ENCODE measurements around the gene DNAJA1.

Gene DNAJA1

GRCh38 chr9:33029231-33029786, 4.2 kb downstream of the DNAJA1 start:
- peak; percentile 77 for DNase-seq (ENCODE audit: low read depth)

DNA sequence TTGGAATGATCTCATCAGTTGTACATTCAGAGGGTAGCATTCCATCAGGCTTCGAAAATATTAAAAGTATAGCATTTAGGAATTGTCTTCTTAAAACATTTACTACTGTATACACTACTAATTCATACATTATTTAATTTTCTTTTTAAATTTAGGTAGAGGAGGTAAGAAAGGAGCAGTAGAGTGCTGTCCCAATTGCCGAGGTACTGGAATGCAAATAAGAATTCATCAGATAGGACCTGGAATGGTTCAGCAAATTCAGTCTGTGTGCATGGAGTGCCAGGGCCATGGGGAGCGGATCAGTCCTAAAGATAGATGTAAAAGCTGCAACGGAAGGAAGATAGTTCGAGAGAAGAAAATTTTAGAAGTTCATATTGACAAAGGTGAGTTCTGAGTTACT, 5.2 kb downstream of the DNAJA1 start:
- no peak for DNase-seq (ENCODE audit: low read depth)

- no peak for DNase-seq (ENCODE audit: low read depth)
These were observed 7.2 kb downstream of the DNAJA1 start for GRCh38 chr9:33032292-33032691.

GRCh38 chr9:33032865-33033264, 7.8 kb downstream of the DNAJA1 start:
- no peak for DNase-seq (ENCODE audit: low read depth)

DNA sequence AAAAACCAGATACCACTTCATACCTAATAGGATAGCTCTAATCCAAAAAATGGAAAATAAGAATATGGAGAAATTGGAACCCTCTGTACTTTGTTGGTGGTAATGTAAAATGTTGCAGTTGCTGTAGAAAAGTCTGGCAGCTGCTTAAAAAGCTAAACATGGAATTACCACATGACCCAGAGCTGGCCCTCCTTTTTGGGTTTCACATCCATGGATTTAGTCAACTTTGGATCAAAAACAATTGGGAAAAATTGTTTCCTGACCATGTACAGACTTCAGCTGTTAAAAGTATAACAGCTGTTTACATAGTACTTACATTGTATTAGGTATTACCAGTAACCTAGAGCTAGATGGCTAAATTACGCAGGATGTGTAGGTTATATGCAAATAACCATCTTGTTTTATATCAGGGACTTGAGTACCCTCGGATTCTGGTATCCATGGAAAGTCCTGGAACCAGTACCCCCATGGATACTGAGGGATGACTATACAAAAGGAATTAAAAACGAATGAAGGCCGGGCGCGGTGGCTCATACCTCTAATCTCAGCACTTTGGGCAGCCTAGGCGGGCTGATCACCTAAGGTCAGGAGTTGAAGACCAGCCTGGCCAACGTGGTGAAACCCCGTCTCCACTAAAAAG, 15.8 kb downstream of the DNAJA1 start:
- no peak for DNase-seq (ENCODE audit: low read depth)

DNA sequence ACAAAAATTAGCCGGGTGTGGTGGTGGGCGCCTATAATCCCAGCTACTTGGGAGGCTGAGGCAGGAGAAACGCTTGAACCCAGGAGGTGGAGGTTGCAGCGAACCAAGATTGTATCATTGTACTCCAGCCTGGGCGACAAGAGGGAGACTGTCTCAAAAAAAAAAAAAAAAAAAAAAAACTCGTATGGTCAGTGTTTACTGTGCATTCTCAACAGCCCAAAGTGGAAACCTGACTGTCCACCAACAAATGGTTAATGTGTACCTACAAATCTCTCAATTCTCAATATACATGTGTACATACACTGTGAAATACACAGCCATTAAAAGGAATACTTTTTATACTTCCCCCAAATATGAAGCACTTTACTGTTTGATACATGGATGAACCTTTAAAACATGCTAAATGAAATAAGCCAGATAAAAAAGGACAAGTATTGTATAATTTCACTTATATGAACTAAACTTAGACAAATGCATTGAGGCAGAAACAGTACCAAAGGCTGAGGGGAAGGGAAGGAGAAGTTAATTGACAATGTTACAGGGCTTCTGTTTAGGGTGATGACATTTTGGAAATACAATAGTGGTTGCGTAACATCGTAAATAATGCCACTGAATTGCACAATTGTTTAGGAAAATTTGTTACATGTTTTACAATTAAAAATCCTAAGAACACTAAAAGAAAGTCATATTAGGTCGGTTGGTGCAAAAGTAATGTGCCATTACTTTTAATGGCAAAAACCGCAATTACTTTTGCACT, 16.5 kb downstream of the DNAJA1 start:
- peak; percentile 26 for DNase-seq (ENCODE audit: low read depth)

DNA sequence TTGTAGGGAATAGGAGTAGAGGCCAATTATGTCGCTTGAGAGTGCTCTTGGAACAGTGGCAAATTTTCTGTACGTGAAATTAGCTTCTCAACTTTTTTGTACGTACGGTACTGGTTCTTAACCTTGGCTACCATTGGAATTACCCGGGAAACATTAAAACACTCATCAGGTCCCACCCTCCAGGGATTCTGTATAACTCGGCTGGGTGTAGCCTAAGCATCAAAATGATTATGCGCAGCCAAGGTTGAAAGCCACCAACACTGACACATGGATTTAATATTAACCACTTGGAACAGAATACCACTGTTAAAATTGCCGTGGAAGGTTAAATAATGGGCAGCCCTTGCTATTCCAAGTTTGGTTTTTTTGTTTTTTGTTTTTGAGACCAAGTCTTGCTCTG, 17.4 kb downstream of the DNAJA1 start:
- no peak for DNase-seq (ENCODE audit: low read depth)

GRCh38 chr9:33043671-33044070, 18.6 kb downstream of the DNAJA1 start:
- DNase-seq (ENCODE audit: low read depth): no peak

DNA sequence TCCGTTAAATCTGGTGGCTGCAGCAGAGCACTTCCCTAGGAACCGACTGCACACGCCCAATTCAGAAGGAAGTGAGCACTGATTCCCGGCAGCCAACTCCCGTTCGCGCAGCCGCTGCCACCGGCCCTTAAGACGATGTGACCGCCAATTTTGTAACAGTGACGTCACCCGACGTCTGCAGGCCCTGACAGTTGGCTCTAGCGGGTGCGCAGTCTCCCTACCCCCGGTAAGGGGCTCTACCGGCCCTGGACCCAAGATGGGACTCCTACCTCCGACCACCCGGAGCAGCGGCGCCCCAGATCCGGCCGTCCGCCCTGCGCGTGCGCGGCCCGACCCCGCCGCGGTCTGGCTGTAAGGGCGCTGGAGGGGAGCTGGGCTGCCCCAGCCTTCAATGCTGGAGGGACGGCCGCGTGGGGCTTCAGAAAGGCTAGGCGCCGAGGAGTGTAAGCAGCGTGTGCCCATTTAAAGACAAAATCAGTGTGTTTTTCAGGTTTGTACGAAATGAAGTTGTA, 19.1 kb downstream of the DNAJA1 start:
- DNase-seq (ENCODE audit: low read depth): peak; percentile 83

GRCh38 chr9:33044677-33045282, 19.7 kb downstream of the DNAJA1 start:
- DNase-seq (ENCODE audit: low read depth): peak; percentile 30

DNA sequence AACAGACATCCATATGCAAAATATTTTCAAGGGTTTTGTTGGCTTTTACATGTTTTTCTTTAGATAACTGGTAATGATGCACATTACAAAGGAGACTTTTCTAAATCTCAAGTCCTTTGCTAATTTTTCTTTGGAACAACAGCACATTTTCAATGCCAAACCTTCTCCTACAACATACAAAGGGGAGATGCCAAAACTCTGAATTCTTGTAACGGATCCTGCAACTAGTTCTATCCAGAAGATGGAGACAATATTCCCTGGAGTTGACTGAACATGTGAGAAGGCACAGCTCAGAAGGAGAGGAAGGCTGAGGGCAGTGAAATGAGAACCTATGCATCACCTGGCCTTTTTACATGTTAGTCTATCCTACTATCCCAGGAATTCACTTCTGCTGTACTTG, 21.0 kb downstream of the DNAJA1 start:
- no peak for DNase-seq (ENCODE audit: low read depth)

- DNase-seq (ENCODE audit: low read depth): no peak
These were observed 23.0 kb downstream of the DNAJA1 start for GRCh38 chr9:33048054-33048465.

DNA sequence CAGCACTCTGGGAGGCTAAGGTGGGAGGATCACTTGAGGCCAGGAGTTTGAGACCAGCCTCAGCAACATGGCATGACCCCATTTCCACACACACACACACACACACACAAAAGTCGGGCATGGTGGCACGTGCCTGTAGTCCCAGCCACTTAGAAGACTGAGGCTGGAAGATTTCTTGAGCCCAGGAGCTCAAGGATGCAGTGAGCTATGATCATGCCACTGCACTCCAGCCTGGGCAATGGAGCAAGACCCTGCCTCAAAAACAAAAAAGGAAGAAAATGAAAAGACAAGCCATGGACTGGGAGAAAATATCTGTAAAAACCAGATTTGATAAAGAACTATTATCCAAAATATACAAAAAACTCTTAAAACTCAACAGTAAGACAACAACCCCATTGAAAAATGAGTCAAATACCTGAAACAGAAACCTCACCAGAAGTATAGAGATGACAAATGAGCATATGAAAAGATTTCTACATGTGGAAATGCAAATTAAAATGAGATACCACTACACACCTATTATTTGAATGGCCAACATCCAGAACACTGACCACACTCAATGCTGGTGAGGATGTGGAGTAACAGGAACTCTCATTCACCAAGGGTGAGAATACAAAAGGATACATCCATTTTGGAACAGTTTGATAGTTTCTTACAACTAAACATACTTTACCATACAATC, 24.7 kb downstream of the DNAJA1 start:
- no peak for DNase-seq (ENCODE audit: low read depth)

- no peak for DNase-seq (ENCODE audit: low read depth)
These were observed 26.1 kb downstream of the DNAJA1 start for GRCh38 chr9:33051144-33051543.

DNA sequence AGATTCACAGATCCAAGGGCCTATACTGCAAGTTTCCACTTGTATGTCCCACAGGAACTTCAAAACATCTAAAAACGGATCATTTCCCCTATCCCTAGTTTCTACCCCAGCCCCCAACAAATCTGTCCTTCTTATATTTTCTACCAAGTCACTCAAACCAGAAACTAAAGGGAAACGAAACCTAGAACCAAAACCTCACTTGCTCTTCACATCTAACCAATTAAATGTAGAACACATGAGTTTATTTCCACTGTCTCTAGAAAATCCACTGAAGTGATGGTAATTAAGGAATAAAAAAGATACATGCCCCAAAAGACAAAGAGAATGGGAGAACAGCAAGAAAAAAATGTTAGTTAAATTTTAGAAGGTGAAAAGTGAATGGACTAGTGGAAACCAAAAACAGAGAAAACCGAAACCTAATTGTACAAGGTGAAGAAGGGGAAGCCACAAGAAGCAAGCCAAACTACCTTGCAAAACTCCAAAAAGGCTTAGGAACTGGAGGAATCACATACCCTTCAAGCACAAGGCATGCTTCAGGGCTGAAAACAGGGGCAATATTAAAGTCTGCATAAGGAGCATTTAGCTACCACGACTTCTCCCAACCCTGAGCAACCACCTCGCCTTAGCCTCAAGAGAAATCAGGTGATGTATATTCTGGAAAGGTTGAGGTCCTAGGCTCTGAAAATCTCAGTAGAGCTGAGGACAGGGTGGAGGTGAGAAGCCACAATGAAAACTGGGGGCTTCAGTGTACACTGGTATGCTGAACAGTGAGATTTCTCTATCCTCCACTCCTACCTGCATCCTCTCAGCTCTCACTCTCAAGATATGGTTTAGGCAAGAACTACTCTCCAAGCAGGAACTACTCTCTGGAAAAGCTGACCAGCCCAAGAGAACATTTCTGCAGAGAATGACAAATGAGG, 40.3 kb downstream of the DNAJA1 start:
- DNase-seq (ENCODE audit: low read depth): no peak

GRCh38 chr9:33068991-33069390, 43.9 kb downstream of the DNAJA1 start:
- DNase-seq (ENCODE audit: low read depth): no peak

- peak; percentile 96 for DNase-seq (ENCODE audit: low read depth)
These were observed 51.3 kb downstream of the DNAJA1 start, which contains the start of gene SMU1 for GRCh38 chr9:33076046-33077004. TSS of gene SMU1 (minus strand) at chr9:33076674. CDS start at chr9:33076608, 66 bp downstream.

- DNase-seq (ENCODE audit: low read depth): no peak
These were observed 55.5 kb downstream of the DNAJA1 start for GRCh38 chr9:33080534-33080933.

GRCh38 chr9:33081128-33081851, 56.2 kb downstream of the DNAJA1 start:
- DNase-seq (ENCODE audit: low read depth): peak; percentile 80
